Measurements from ENCODE around the gene HSDL2.

The HSDL2 gene

GRCh38 chr9:112443636-112444035 is 63.7 kb downstream of the HSDL2 start:
- POLR2A ChIA-PET, result no interaction called here
- no peak for DNase-seq (ENCODE audit: low read depth, low spot score)
- CTCF ChIA-PET, result interaction anchor here (0.9 to 5.2 kb wide), 14 partner anchors 9 to 312 kb away, joined by 3 to 52 read pairs (median 4); no protein-coding TSS in a partner anchor
- no peak for TF ChIP-seq CTCF (IDR thresholded peaks at IDR 0.05; ENCODE audit: insufficient read depth, low read length, missing control alignments)
- no peak overlapping the region for H3K4me3 ChIP-seq (ENCODE audit: low read depth, low read length)

- no peak for TF ChIP-seq CTCF (IDR thresholded peaks at IDR 0.05; ENCODE audit: insufficient read depth, low read length, missing control alignments)
- no peak for DNase-seq (ENCODE audit: low read depth, low spot score)
- no peak overlapping the region for H3K4me3 ChIP-seq (ENCODE audit: low read depth, low read length)
- CTCF ChIA-PET, result interaction anchor here (2.8 to 5.2 kb wide), 4 partner anchors 12 to 267 kb away, joined by 8 to 52 read pairs (median 38); no protein-coding TSS in a partner anchor
- POLR2A ChIA-PET, result no interaction called here
These were observed 65.3 kb downstream of the HSDL2 start for GRCh38 chr9:112445196-112445595.

- no peak for TF ChIP-seq CTCF (IDR thresholded peaks at IDR 0.05; ENCODE audit: insufficient read depth, low read length, missing control alignments)
- ChIA-PET POLR2A (no interaction called here), CTCF (interaction anchor here (0.9 to 5.2 kb wide), 3 partner anchors 14 to 265 kb away, joined by 4 to 52 read pairs (median 4); no protein-coding TSS in a partner anchor)
- H3K4me3 ChIP-seq (ENCODE audit: low read depth, low read length), result no peak overlapping the region
- no peak for DNase-seq (ENCODE audit: low read depth, low spot score)
These were observed 66.2 kb downstream of the HSDL2 start for GRCh38 chr9:112446080-112446479.

GRCh38 chr9:112446526-112446925 is 66.6 kb downstream of the HSDL2 start:
- DNase-seq (ENCODE audit: low read depth, low spot score), result no peak
- TF ChIP-seq CTCF (IDR thresholded peaks at IDR 0.05; ENCODE audit: insufficient read depth, low read length, missing control alignments), result no peak
- H3K4me3 ChIP-seq (ENCODE audit: low read depth, low read length), result no peak overlapping the region
- CTCF ChIA-PET, result interaction anchor here (0.9 to 5.2 kb wide), 4 partner anchors 15 to 265 kb away, joined by 3 to 52 read pairs (median 4); no protein-coding TSS in a partner anchor
- POLR2A ChIA-PET, result no interaction called here

- TF ChIP-seq CTCF (IDR thresholded peaks at IDR 0.05; ENCODE audit: insufficient read depth, low read length, missing control alignments), result no peak
- POLR2A ChIA-PET, result interaction anchor here (0.6 kb wide), 1 partner anchor 137 kb away, joined by 4 read pairs; no protein-coding TSS in a partner anchor
- H3K4me3 ChIP-seq (ENCODE audit: low read depth, low read length), result no peak overlapping the region
- peak; percentile 59 for DNase-seq (ENCODE audit: low read depth, low spot score)
- CTCF ChIA-PET, result interaction anchor here (1.0 to 1.6 kb wide), 3 partner anchors 16 to 264 kb away, joined by 3 to 5 read pairs (median 4); no protein-coding TSS in a partner anchor
These were observed 67.4 kb downstream of the HSDL2 start for GRCh38 chr9:112447283-112447761.

- ChIA-PET CTCF (interaction anchor here (1.1 to 1.3 kb wide), 2 partner anchors 14 to 249 kb away, joined by 3 to 4 read pairs; no protein-coding TSS in a partner anchor), POLR2A (no interaction called here)
- TF ChIP-seq CTCF (IDR thresholded peaks at IDR 0.05; ENCODE audit: insufficient read depth, low read length, missing control alignments), result no peak
- no peak overlapping the region for H3K4me3 ChIP-seq (ENCODE audit: low read depth, low read length)
- DNase-seq (ENCODE audit: low read depth, low spot score), result no peak
These were observed 82.9 kb downstream of the HSDL2 start for GRCh38 chr9:112462855-112463254.
